GM19043 (cell line): ENCODE results near the gene PSMG3.
"Not testable (repeated sequence)": the region's sequence is repeated elsewhere in the genome, so short reads cannot be mapped to it uniquely, and the experiment has no call there.

Source experiments
- ATAC-seq: cut with Tn5 transposase; IDR thresholded peaks from one replicate; pipeline ENCODE4 v1.9.1; 2021; ENCODE audit warnings: low read depth; ENCODE audit not compliant: unreplicated experiment

The PSMG3 gene

GRCh38 chr7:1536455-1536742 lies 33.4 kb downstream of the PSMG3 start:
- ATAC-seq: no peak

GRCh38 chr7:1535701-1536454 lies 34.0 kb downstream of the PSMG3 start:
- ATAC-seq: no peak

GRCh38 chr7:1535100-1535458 lies 34.8 kb downstream of the PSMG3 start:
- no peak for ATAC-seq

- ATAC-seq: no peak
These were observed 35.3 kb downstream of the PSMG3 start for GRCh38 chr7:1534330-1535099.

GRCh38 chr7:1533547-1534329 lies 36.1 kb downstream of the PSMG3 start:
- ATAC-seq: no peak

- no peak for ATAC-seq
These were observed 36.6 kb downstream of the PSMG3 start for GRCh38 chr7:1533255-1533546.

- ATAC-seq: no peak
These were observed 37.2 kb downstream of the PSMG3 start for GRCh38 chr7:1532456-1533254.

GRCh38 chr7:1531979-1532455 lies 37.8 kb downstream of the PSMG3 start:
- ATAC-seq: no peak

- ATAC-seq: no peak
These were observed 38.4 kb downstream of the PSMG3 start for GRCh38 chr7:1531263-1531978.

GRCh38 chr7:1530946-1531262 lies 38.9 kb downstream of the PSMG3 start:
- ATAC-seq: no peak

- ATAC-seq: no peak
These were observed 40.3 kb downstream of the PSMG3 start for GRCh38 chr7:1529383-1530116.

- no peak for ATAC-seq
These were observed 43.5 kb downstream of the PSMG3 start for GRCh38 chr7:1526271-1526754.

GRCh38 chr7:1525409-1525808 lies 44.4 kb downstream of the PSMG3 start:
- no peak for ATAC-seq

GRCh38 chr7:1523844-1524243 lies 46.0 kb downstream of the PSMG3 start:
- no peak for ATAC-seq

GRCh38 chr7:1523208-1523607 lies 46.6 kb downstream of the PSMG3 start:
- no peak for ATAC-seq

GRCh38 chr7:1521456-1521855 lies 48.4 kb downstream of the PSMG3 start:
- no peak for ATAC-seq

GRCh38 chr7:1520539-1521234 lies 49.1 kb downstream of the PSMG3 start:
- ATAC-seq: no peak

GRCh38 chr7:1519322-1519922 lies 50.4 kb downstream of the PSMG3 start:
- not testable (repeated sequence) for ATAC-seq
